Measurements from ENCODE around the gene ZNF317. TPM values are rescaled to one million over a fixed set of nuclear protein-coding genes. Genes with fewer than 3 reads are reported as not detected.

Gene ZNF317
- total and polyA plus RNA-seq, 2 of the 13 experiments (the other 11 are each of a cell fraction or from before 2014, with no cell fraction given) = 14.0 to 27.9 TPM

DNA sequence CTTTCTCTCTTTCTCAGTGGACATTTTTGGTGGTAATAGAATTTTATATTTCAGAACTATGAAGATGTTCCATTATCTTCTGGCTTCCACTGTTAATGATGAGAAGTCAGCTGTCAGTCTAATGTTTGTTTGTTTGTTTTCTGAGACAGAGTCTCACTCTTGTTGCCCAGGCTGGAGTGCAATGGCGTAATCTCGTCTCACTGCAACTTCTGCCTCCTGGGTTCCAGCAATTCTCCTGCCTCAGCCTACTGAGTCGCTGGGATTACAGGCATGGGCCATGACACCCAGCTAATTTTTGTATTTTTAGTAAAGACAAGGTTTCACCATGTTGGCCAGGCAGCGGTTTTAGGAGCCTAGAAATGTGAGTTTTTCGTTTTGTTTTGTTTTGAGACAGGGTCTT, 4.7 kb downstream of the ZNF317 start:
- DNase-seq (ENCODE audit: low spot score) = no peak
- ChIA-PET CTCF (ENCODE audit: low intra/inter-chr PET ratio, low total read pairs) (no interaction called here), POLR2A (no interaction called here)
- H3K36me3 ChIP-seq (replicated peaks in 1 of 2; ENCODE audit: control insufficient read depth in 1 of 2, insufficient read depth in 2 of 2, low read length in 2 of 2) = peaks cover 6 to 26% of the 10 kb centered on the region in 2 experiments; a peak in 4 of 5 replicates
- H3K9ac ChIP-seq (ENCODE audit: insufficient read depth, low read depth, low read length) = no peak overlapping the region
- no TSS peak for BruUV-seq (replicated peaks)
- H3K4me2 ChIP-seq (ENCODE audit: low read depth, low read length) = no peak overlapping the region
- peaks cover 18% of the 10 kb centered on the region for H3K9me3 ChIP-seq (ENCODE audit: low read length)
- no peak overlapping the region for H3K4me3 ChIP-seq (replicated peaks in 1 of 3; ENCODE audit: insufficient read depth in 1 of 3, low read depth in 2 of 3, low read length in 3 of 3)
- no peaks in the 10 kb centered on the region; a peak in 1 of 5 replicates for H3K27me3 ChIP-seq (ENCODE audit: control insufficient read depth in 1 of 2, insufficient read depth in 2 of 2, low read length in 2 of 2)
- no peak overlapping the region for H3K27ac ChIP-seq (ENCODE audit: extremely low read length, insufficient read depth, low read length)
- H4K20me1 ChIP-seq (ENCODE audit: insufficient read depth, low read length) = peaks cover 22% of the 10 kb centered on the region; the same call in 1 of the 2 replicates
- H2AFZ ChIP-seq (ENCODE audit: low read length) = no peak overlapping the region
- H3K4me1 ChIP-seq (ENCODE audit: insufficient read depth, low read length) = peaks cover 20% of the 10 kb centered on the region
- H3K79me2 ChIP-seq (ENCODE audit: insufficient read depth, low read length) = peaks cover 93% of the 10 kb centered on the region
- in situ Hi-C loops (cut with HindIII; ENCODE audit: extremely low pct_ligation_motif_present, low pct_unique_long_range_greater_than_20kb) (loop anchor here (25.0 kb wide), 1 partner anchor 642 kb away; no protein-coding TSS in a partner anchor), intact Hi-C loops (cut with micrococcal nuclease; ENCODE audit: unreplicated experiment) (no loop called here)
- 96% methylated on average over 5 of the region's 5 CpGs for WGBS (ENCODE audit: low lambda C conversion rate)
- ATAC-seq = no peak
- no peak for FAIRE-seq
- peak; percentile 100 for TF ChIP-seq ZNF317 (CRISPR knock-in tag; IDR thresholded peaks at IDR 0.05)
- no peak for TF ChIP-seq ZFAT (CRISPR knock-in tag; conservative IDR thresholded peaks at IDR 0.05)

- Histone ChIP-seq H3K36me3 (replicated peaks in 1 of 2; ENCODE audit: control insufficient read depth in 1 of 2, insufficient read depth in 2 of 2, low read length in 2 of 2) (peaks cover 8 to 37% of the 10 kb centered on the region in 2 experiments; a peak in 4 of 5 replicates), H4K20me1 (ENCODE audit: insufficient read depth, low read length) (peaks cover 16% of the 10 kb centered on the region; the same call in 1 of the 2 replicates), H3K9ac (ENCODE audit: insufficient read depth, low read depth, low read length) (no peak overlapping the region), H3K4me2 (ENCODE audit: low read depth, low read length) (no peak overlapping the region), H3K79me2 (ENCODE audit: insufficient read depth, low read length) (peaks cover 94% of the 10 kb centered on the region), H2AFZ (ENCODE audit: low read length) (no peak overlapping the region), H3K9me3 (ENCODE audit: low read length) (peaks cover 38% of the 10 kb centered on the region), H3K4me3 (replicated peaks in 1 of 3; ENCODE audit: insufficient read depth in 1 of 3, low read depth in 2 of 3, low read length in 3 of 3) (no peak overlapping the region), H3K27me3 (ENCODE audit: control insufficient read depth in 1 of 2, insufficient read depth in 2 of 2, low read length in 2 of 2) (no peaks in the 10 kb centered on the region), H3K27ac (ENCODE audit: extremely low read length, insufficient read depth, low read length) (no peak overlapping the region), H3K4me1 (ENCODE audit: insufficient read depth, low read length) (peaks cover 11% of the 10 kb centered on the region)
- ChIA-PET POLR2A (no interaction called here), CTCF (ENCODE audit: low intra/inter-chr PET ratio, low total read pairs) (no interaction called here)
- in situ Hi-C loops (cut with HindIII; ENCODE audit: extremely low pct_ligation_motif_present, low pct_unique_long_range_greater_than_20kb) = loop anchor here (25.0 kb wide), 1 partner anchor 640 kb away; no protein-coding TSS in a partner anchor
- WGBS (ENCODE audit: low lambda C conversion rate) = 93% methylated on average over 1 of the region's 1 CpG
- DNase-seq (ENCODE audit: low spot score) (no peak), ATAC-seq (no peak), FAIRE-seq (no peak)
- TF ChIP-seq ZNF3 (CRISPR knock-in tag; IDR thresholded peaks at IDR 0.05) = no peak
- TF ChIP-seq SRY (CRISPR knock-in tag; IDR thresholded peaks at IDR 0.05) = no peak
- no peak for TF ChIP-seq KDM5B (CRISPR knock-in tag; IDR thresholded peaks at IDR 0.05; ENCODE audit: borderline replicate concordance)
- TF ChIP-seq HNF4A (CRISPR knock-in tag; IDR thresholded peaks at IDR 0.05) = no peak
- TF ChIP-seq NPAS2 (CRISPR knock-in tag; IDR thresholded peaks at IDR 0.05; ENCODE audit: borderline replicate concordance) = no peak
- TF ChIP-seq PTBP1 (IDR thresholded peaks at IDR 0.05; ENCODE audit: low read depth, low read length, poor library complexity, severe bottlenecking) = no peak
- no peak for TF ChIP-seq EP300 (IDR thresholded peaks at IDR 0.05; ENCODE audit: low read depth in 2 of 2, low read length in 2 of 2)
- TF ChIP-seq EP300 (CRISPR knock-in tag; IDR thresholded peaks at IDR 0.05; ENCODE audit: borderline replicate concordance) = no peak
- TF ChIP-seq, protein P1, sequence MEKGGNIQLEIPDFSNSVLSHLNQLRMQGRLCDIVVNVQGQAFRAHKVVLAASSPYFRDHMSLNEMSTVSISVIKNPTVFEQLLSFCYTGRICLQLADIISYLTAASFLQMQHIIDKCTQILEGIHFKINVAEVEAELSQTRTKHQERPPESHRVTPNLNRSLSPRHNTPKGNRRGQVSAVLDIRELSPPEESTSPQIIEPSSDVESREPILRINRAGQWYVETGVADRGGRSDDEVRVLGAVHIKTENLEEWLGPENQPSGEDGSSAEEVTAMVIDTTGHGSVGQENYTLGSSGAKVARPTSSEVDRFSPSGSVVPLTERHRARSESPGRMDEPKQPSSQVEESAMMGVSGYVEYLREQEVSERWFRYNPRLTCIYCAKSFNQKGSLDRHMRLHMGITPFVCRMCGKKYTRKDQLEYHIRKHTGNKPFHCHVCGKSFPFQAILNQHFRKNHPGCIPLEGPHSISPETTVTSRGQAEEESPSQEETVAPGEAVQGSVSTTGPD (CRISPR knock-in tag; IDR thresholded peaks at IDR 0.05) = no peak
- TF ChIP-seq CREB1 (IDR thresholded peaks at IDR 0.05) = no peak
- no peak for TF ChIP-seq CREB1 (CRISPR knock-in tag; IDR thresholded peaks at IDR 0.05)
- TF ChIP-seq ZKSCAN8 (CRISPR knock-in tag; IDR thresholded peaks at IDR 0.05; ENCODE audit: borderline replicate concordance) = no peak
- TF ChIP-seq GMEB2 (CRISPR knock-in tag; IDR thresholded peaks at IDR 0.05; ENCODE audit: low read depth) = no peak
- no peak for TF ChIP-seq FIP1L1 (IDR thresholded peaks at IDR 0.05; ENCODE audit: borderline replicate concordance, insufficient read depth, low read depth, low read length)
- no peak for TF ChIP-seq SAP130 (CRISPR knock-in tag; IDR thresholded peaks at IDR 0.05; ENCODE audit: low read depth)
- TF ChIP-seq ARNT (IDR thresholded peaks at IDR 0.05) = no peak
- intact Hi-C loops (cut with micrococcal nuclease; ENCODE audit: unreplicated experiment) = no loop called here
- BruUV-seq (replicated peaks) = no TSS peak
Measured at GRCh38 chr19:9146882-9147281, 6.7 kb downstream of the ZNF317 start.

All from HepG2 (cell line).